ENCODE measurements around the gene DHRS7. TPM values are rescaled to one million over a fixed set of nuclear protein-coding genes. Genes with fewer than 3 reads are reported as not detected.

DHRS7 gene
- polyA plus RNA-seq, 2 of the 4 experiments (the other 2 are of a cell fraction) = 75.4 to 97.5 TPM

DNA sequence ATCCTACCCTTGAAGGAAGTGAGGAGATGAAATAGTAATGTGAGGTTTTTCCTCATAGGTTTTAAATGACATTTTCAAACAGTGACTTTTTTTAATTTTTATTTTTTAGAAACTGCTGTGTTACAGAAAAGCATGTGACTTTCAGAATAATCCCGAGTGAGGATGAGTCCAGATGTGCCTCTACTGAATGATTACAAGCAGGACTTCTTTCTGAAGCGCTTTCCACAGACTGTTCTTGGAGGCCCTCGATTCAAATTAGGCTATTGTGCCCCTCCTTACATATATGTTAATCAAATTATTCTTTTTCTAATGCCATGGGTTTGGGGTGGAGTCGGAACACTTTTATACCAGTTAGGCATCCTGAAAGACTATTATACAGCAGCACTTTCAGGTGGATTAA lies 57.7 kb downstream of the DHRS7 start:
- ChIA-PET CTCF (no interaction called here), POLR2A (no interaction called here)
- ATAC-seq = no peak
- no peak overlapping the region for H3K4me2 ChIP-seq
- 88% methylated on average over 4 of the region's 4 CpGs for WGBS (ENCODE audit: missing lambda C conversion rate)
- H3K9me3 ChIP-seq = no peaks in the 10 kb centered on the region
- H3K27ac ChIP-seq = no peak overlapping the region
- TF ChIP-seq, protein P1, sequence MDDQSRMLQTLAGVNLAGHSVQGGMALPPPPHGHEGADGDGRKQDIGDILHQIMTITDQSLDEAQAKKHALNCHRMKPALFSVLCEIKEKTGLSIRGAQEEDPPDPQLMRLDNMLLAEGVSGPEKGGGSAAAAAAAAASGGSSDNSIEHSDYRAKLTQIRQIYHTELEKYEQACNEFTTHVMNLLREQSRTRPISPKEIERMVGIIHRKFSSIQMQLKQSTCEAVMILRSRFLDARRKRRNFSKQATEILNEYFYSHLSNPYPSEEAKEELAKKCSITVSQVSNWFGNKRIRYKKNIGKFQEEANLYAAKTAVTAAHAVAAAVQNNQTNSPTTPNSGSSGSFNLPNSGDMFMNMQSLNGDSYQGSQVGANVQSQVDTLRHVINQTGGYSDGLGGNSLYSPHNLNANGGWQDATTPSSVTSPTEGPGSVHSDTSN (IDR thresholded peaks at IDR 0.05) = no peak
- TF ChIP-seq EP300 (IDR thresholded peaks at IDR 0.05) (no peak), FOXS1 (CRISPR knock-in tag; IDR thresholded peaks at IDR 0.05) (no peak), EHF (CRISPR knock-in tag; IDR thresholded peaks at IDR 0.05) (no peak), ZSCAN20 (CRISPR knock-in tag; IDR thresholded peaks at IDR 0.05) (no peak), MAZ (IDR thresholded peaks at IDR 0.05; ENCODE audit: borderline replicate concordance, low read depth, low read length) (no peak), TP53 (CRISPR knock-in tag; IDR thresholded peaks at IDR 0.05) (no peak), NR3C1 (IDR thresholded peaks at IDR 0.05) (no peak), MYC (IDR thresholded peaks at IDR 0.05; ENCODE audit: borderline replicate concordance, low read length) (no peak), HOXB13 (CRISPR knock-in tag; IDR thresholded peaks at IDR 0.05; ENCODE audit: low read depth) (no peak), SMC3 (IDR thresholded peaks at IDR 0.05) (no peak), POLR2AphosphoS2 (conservative IDR thresholded peaks at IDR 0.05; ENCODE audit: low read length) (no peak), HOXA7 (CRISPR knock-in tag; IDR thresholded peaks at IDR 0.05) (no peak), SREBF2 (IDR thresholded peaks at IDR 0.05) (no peak)
- TF ChIP-seq, protein P2, sequence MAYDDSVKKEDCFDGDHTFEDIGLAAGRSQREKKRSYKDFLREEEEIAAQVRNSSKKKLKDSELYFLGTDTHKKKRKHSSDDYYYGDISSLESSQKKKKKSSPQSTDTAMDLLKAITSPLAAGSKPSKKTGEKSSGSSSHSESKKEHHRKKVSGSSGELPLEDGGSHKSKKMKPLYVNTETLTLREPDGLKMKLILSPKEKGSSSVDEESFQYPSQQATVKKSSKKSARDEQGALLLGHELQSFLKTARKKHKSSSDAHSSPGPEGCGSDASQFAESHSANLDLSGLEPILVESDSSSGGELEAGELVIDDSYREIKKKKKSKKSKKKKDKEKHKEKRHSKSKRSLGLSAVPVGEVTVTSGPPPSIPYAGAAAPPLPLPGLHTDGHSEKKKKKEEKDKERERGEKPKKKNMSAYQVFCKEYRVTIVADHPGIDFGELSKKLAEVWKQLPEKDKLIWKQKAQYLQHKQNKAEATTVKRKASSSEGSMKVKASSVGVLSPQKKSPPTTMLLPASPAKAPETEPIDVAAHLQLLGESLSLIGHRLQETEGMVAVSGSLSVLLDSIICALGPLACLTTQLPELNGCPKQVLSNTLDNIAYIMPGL (CRISPR knock-in tag; IDR thresholded peaks at IDR 0.05; ENCODE audit: borderline replicate concordance) = no peak
- TF ChIP-seq, protein P3, sequence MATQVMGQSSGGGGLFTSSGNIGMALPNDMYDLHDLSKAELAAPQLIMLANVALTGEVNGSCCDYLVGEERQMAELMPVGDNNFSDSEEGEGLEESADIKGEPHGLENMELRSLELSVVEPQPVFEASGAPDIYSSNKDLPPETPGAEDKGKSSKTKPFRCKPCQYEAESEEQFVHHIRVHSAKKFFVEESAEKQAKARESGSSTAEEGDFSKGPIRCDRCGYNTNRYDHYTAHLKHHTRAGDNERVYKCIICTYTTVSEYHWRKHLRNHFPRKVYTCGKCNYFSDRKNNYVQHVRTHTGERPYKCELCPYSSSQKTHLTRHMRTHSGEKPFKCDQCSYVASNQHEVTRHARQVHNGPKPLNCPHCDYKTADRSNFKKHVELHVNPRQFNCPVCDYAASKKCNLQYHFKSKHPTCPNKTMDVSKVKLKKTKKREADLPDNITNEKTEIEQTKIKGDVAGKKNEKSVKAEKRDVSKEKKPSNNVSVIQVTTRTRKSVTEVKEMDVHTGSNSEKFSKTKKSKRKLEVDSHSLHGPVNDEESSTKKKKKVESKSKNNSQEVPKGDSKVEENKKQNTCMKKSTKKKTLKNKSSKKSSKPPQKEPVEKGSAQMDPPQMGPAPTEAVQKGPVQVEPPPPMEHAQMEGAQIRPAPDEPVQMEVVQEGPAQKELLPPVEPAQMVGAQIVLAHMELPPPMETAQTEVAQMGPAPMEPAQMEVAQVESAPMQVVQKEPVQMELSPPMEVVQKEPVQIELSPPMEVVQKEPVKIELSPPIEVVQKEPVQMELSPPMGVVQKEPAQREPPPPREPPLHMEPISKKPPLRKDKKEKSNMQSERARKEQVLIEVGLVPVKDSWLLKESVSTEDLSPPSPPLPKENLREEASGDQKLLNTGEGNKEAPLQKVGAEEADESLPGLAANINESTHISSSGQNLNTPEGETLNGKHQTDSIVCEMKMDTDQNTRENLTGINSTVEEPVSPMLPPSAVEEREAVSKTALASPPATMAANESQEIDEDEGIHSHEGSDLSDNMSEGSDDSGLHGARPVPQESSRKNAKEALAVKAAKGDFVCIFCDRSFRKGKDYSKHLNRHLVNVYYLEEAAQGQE (IDR thresholded peaks at IDR 0.05) = no peak
- TF ChIP-seq, protein P4, sequence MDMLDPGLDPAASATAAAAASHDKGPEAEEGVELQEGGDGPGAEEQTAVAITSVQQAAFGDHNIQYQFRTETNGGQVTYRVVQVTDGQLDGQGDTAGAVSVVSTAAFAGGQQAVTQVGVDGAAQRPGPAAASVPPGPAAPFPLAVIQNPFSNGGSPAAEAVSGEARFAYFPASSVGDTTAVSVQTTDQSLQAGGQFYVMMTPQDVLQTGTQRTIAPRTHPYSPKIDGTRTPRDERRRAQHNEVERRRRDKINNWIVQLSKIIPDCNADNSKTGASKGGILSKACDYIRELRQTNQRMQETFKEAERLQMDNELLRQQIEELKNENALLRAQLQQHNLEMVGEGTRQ (IDR thresholded peaks at IDR 0.05) = no peak
- FAIRE-seq = no peak
- no peaks in the 10 kb centered on the region for H3K4me1 ChIP-seq
- no peak for DNase-seq (ENCODE audit: low read depth in 1 of 2, low spot score in 1 of 2)
- H3K4me3 ChIP-seq = no peak overlapping the region

DNA sequence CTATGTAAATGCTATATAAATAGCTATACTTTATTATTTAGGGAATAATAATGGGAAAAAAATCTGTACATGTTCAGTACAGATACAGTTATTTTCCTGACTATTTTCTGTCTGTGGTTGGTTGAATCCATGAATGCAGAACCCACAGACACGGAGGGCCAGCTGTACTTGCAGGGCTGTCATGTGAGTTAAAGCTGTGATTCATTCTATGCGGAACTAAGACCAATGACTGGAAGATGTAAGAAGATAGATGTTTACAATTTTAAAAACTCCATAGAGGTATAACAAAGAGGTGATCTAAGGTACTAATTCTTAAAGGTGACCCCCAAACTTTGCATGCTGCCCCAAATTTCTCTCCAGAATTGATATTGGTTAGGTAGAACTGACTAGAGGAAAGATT lies 58.9 kb downstream of the DHRS7 start:
- Histone ChIP-seq H3K4me1 (no peaks in the 10 kb centered on the region), H3K9me3 (no peaks in the 10 kb centered on the region), H3K27ac (no peak overlapping the region), H3K4me2 (no peak overlapping the region), H3K4me3 (no peak overlapping the region)
- DNase-seq (ENCODE audit: low read depth in 1 of 2, low spot score in 1 of 2) = no peak
- 82% methylated on average over 2 of the region's 2 CpGs for WGBS (ENCODE audit: missing lambda C conversion rate)
- ChIA-PET CTCF (interaction anchor here (0.7 kb wide), 2 partner anchors 78 to 223 kb away, joined by 3 read pairs; no protein-coding TSS in a partner anchor), POLR2A (interaction anchor here (0.6 kb wide), 1 partner anchor 143 kb away, joined by 3 read pairs; the partner anchor contains the start of gene PPM1A)
- ATAC-seq = no peak
- FAIRE-seq = no peak
- TF ChIP-seq, protein P5, sequence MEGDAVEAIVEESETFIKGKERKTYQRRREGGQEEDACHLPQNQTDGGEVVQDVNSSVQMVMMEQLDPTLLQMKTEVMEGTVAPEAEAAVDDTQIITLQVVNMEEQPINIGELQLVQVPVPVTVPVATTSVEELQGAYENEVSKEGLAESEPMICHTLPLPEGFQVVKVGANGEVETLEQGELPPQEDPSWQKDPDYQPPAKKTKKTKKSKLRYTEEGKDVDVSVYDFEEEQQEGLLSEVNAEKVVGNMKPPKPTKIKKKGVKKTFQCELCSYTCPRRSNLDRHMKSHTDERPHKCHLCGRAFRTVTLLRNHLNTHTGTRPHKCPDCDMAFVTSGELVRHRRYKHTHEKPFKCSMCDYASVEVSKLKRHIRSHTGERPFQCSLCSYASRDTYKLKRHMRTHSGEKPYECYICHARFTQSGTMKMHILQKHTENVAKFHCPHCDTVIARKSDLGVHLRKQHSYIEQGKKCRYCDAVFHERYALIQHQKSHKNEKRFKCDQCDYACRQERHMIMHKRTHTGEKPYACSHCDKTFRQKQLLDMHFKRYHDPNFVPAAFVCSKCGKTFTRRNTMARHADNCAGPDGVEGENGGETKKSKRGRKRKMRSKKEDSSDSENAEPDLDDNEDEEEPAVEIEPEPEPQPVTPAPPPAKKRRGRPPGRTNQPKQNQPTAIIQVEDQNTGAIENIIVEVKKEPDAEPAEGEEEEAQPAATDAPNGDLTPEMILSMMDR (IDR thresholded peaks at IDR 0.05) = no peak
- no peak for TF ChIP-seq CBX8 (IDR thresholded peaks at IDR 0.05)
- TF ChIP-seq, protein P6, sequence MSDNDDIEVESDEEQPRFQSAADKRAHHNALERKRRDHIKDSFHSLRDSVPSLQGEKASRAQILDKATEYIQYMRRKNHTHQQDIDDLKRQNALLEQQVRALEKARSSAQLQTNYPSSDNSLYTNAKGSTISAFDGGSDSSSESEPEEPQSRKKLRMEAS (IDR thresholded peaks at IDR 0.05) = no peak
- no peak for TF ChIP-seq CEBPB (IDR thresholded peaks at IDR 0.05)
- no peak for TF ChIP-seq BHLHE40 (IDR thresholded peaks at IDR 0.05; ENCODE audit: low read depth, low read length)
- no peak for TF ChIP-seq RNF2 (IDR thresholded peaks at IDR 0.05; ENCODE audit: borderline replicate concordance, low read depth)
- TF ChIP-seq ESRRA (IDR thresholded peaks at IDR 0.05; ENCODE audit: borderline replicate concordance, low read length) = no peak
- TF ChIP-seq, protein P1 (IDR thresholded peaks at IDR 0.05) = no peak
- TF ChIP-seq RFX5 (IDR thresholded peaks at IDR 0.05) = no peak
- TF ChIP-seq, protein P7, sequence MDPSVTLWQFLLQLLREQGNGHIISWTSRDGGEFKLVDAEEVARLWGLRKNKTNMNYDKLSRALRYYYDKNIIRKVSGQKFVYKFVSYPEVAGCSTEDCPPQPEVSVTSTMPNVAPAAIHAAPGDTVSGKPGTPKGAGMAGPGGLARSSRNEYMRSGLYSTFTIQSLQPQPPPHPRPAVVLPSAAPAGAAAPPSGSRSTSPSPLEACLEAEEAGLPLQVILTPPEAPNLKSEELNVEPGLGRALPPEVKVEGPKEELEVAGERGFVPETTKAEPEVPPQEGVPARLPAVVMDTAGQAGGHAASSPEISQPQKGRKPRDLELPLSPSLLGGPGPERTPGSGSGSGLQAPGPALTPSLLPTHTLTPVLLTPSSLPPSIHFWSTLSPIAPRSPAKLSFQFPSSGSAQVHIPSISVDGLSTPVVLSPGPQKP (IDR thresholded peaks at IDR 0.05; ENCODE audit: low read depth, low read length) = no peak
- no peak for TF ChIP-seq CHD2 (IDR thresholded peaks at IDR 0.05; ENCODE audit: low read length, partially characterized antibody)

All from A549 (cell line).